ENCODE results near the gene KNOP1. TPM values are rescaled to one million over a fixed set of nuclear protein-coding genes. Genes with fewer than 3 reads are reported as not detected.

KNOP1 gene, protein sequence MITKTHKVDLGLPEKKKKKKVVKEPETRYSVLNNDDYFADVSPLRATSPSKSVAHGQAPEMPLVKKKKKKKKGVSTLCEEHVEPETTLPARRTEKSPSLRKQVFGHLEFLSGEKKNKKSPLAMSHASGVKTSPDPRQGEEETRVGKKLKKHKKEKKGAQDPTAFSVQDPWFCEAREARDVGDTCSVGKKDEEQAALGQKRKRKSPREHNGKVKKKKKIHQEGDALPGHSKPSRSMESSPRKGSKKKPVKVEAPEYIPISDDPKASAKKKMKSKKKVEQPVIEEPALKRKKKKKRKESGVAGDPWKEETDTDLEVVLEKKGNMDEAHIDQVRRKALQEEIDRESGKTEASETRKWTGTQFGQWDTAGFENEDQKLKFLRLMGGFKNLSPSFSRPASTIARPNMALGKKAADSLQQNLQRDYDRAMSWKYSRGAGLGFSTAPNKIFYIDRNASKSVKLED
- 14.4 TPM for total RNA-seq

DNA sequence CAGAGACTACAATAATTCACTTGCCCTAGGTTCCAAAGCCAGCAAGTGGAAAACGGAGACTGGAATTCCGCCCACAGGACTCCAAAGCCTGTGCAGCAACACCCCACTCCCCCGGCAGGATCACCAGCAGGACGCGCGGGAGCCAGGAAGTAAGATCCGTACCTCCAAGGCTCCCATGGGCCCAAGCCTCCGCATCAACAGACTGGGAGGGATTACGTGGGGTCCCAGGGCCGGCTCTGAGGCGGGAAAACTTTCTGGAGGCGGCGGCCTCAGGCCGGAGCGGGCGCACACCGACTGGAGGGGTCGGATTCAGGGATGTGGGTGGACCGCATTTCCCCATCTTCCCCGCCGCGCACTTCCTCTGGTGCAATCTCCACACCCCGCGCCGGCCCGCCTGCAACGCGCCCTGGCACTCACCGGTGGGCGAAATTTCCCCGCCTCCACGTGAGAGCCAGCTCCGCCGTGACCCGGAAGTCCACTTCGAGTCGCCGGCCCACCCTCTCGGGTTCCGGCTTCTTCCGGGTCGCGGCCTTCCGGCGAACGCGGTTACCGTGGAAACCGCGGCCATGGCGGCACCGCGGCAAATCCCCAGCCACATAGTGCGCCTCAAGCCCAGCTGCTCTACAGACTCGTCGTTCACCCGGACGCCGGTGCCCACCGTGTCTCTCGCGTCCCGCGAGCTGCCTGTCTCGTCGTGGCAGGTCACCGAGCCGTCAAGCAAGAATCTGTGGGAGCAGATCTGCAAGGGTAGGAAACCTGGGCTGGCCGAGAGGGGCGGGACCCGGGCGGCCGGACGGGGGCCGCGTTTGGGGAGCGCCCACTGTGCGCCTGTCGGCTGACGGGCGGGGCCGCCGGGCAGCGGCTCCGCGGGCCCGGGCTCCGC lies at the start of gene KNOP1, which contains the start of gene IQCK:
TSS of gene KNOP1 (minus strand) at position 487 of the 883 bp plus-strand sequence. CDS start 3,192 bp downstream, outside the sequence.
TSS of gene IQCK (plus strand) at position 531 of the 883 bp plus-strand sequence. CDS start at position 567, 36 bp downstream.
- DNase-seq, result peak; percentile 95

- no peak for DNase-seq
These were observed 49.5 kb upstream of the KNOP1 start for GRCh38 chr16:19767497-19767896.

- no peak for DNase-seq
These were observed 49.0 kb upstream of the KNOP1 start for GRCh38 chr16:19766988-19767387.

DNA sequence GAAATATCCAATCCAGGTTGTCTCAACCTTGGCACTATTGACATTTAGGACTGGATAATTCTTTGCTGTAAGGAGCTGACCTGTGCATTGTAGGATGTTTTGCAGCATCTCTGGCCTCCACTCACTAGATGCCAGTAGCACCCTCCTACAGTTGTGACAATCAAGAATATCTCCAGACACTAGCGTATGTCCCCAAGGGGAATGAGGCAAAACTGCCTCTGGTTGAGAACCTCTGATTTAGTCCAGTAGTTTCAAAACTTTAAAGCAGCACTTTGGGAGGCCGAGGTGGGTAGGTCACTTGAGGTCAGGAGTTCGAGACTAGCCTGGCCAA lies 48.5 kb upstream of the KNOP1 start:
- DNase-seq, result no peak

- DNase-seq, result no peak
These were observed 48.0 kb upstream of the KNOP1 start for GRCh38 chr16:19765860-19766553.

- DNase-seq, result no peak
These were observed 42.5 kb upstream of the KNOP1 start for GRCh38 chr16:19760356-19761060.

DNA sequence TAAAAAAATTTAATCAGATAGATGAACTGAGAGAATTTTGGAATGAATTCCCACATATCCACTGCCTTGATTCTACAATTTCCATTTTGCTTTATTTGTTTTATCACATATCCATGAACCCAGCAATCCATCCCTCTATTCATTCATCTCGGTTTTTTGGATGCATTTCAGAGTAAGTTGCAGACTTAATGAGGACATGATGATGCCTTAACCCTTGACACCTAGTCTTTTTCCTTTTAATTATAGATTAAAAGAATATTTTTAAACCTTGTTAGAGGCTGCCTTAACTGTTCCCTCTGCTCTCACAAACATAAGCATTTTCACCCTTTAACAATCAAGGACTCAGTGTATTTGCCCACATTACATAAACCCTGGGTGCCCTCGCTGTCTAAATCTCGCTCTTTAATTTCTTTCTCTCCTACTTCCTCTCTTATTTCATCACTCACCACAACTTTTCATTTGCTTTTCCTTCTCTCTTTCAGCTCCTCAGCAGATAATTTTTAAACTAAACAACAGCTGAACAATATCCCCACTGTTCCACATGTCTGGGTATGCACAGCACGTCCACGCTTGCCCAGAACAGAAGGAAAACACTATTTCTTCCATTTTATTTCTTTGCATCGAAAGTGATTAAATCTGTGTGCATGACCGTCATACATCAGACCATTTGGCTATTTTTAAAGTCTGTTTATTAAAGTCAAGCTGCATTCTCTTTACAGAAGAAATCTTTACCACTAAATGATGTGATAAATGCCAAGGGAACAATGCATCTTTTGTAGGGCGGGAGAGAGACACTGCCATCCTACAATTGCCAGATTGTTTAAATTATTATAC lies 40.0 kb upstream of the KNOP1 start:
- DNase-seq, result peak; percentile 58

- no peak for DNase-seq
These were observed 39.0 kb upstream of the KNOP1 start for GRCh38 chr16:19757026-19757425.

DNA sequence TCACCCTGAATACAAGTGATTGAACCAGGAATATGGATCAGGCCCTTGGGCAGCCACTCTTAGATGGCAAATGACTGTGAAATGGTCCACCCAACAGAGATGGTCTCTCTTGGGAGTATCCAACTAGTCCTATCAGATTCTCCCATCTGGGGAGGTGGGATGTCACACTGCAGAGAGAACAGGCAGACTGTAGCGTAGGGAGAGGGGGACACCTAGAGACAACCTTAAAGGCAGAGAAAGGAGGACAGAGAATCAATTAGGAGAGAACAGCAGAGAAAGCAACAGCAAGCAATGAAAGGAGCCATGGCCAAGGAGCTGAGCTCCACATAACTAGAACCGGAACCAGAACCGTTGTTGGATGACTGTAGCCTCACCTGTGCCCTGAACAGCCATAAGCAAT lies 37.2 kb upstream of the KNOP1 start:
- no peak for DNase-seq

DNA sequence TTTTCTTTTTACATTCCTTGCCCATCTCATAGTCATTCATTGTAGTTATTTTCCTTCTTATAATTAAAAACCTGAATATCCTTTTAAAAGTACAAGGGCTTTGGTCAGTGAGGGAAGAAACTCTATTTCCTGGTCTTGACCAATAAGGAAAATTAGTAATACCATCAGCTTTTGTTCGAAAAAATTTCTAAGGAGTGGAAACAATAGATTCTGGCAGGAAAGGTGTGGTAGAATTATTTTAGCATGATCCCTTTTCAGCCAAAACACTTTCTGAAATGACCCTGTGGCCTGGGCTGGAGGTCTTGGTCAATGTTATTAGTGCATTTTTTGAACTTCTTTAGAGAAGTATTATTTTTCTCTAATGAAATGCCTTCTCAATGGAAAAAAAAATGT lies 36.6 kb upstream of the KNOP1 start:
- no peak for DNase-seq

DNA sequence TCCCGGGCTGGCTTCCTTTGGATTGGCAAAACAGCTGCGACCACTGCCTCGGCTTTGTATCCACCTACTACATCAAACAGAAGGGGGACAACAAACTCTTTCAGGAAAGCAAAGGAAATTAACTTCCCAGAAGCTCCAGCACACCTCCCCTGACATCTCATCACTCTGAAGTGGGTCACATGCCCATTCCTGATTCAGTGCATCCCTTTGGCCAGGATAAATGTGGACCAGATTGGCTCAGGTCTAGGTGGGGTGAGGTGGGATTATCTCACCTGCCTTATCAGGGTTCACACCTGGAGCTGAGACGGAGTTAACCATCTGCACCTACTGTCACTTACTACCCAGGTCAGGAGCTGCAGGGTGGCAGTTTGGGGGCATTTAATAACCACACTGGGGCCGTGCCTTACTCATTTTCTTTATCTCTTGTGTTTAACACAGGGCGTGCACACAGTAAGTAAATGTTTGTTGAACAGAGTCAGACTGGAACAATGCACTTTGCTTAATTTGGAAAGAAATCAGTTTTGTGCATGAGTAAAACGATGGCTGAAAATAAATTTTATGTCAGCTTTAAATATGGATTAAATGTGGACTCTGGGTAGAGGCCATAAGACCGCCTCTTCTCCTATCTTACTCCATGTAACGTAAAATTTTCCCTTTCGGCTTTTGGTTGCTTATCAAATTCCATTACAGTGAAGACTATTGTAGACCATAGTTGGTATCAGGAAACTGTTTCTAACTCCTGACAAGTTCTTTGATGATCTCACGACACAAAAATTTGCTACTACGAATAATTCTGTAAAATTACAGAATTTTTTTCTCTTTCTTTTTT lies 36.0 kb upstream of the KNOP1 start:
- no peak for DNase-seq

DNA sequence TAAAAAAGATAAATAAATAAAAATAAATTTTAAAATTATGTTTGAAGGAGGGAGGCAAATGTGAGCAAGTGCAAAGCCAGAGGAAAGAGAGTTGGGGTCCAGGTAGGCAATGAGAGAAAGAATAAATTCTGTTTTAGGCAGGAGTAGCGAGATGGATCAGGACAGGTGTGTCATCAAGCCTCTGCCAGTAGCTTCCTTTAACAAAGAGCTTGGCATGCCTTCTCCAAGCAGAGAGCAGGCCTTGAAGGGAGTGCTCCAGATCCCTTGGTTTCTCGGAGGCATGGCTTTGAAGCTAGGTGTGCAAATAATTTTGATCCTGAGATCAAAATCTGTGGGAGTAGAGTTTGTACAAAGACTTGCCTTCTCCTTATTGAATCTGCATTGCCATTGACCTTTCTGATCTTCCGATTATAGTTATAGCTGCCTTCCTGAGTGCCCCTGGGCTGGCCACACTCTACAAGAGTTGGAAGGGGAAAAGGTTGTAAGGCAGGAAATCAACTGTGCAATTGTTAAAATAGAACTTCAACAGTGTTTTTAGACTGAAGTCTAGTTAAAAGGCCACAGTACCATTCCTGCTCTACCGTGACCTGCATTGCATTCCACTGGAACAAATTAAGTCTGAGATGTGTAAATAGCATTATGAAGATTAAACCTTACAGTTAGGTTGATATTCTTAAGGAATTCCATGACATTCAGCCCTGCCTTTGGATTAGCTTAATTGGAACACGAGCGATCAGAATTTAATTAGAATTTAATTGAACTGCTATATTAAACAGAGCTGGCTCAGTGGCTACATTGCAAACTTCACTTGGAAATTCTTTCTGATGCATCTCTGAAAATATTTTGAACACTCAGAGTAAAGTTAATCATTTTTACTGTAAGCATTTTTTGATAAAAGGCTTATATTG lies 33.7 kb upstream of the KNOP1 start:
- DNase-seq, result peak; percentile 27

DNA sequence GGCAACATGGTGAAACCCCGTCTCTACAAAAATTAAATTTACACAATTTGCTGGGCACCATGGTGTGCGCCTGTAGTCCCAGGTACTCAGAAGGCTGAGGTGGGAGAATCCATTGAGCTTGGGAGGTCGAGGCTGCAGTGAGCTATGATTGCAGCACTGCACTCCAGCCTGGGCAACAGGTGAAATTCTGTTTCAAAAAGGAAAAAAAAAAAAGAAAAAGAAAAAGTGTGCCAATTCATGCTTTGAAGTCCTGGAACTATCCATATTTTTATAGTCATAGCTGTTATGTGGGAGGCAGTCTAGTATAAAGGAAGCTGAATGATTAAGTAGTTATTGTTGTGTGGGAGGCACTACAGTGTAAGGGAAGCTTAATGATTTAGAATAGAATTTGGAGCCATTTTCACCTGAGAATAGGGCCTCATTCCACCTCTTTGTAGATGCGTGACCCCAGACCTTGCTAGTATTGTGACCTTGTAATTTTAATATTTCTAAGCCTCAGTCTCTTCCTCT lies 31.6 kb upstream of the KNOP1 start:
- DNase-seq, result no peak

GRCh38 chr16:19748389-19749168 lies 30.6 kb upstream of the KNOP1 start:
- DNase-seq, result peak; percentile 47

DNA sequence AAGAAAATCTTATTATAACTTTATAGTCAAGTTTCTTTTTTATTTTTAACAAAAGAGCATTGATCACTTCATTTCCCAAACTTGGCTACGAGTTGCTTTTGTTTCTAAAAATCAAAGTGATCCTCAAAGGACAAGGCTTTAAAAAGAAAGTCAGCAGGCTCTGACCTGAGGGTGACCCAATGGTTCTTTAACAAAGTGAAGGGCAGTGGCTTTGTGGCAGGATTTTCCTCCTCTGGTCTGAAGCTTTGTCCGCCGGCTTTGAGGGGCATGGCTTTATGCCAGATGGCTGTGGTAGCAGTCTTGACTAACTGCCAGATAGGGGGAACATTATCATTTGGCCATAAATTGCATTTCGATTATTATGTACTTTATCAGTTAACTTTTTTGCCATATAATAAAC lies 28.5 kb upstream of the KNOP1 start:
- DNase-seq, result peak; percentile 9

- DNase-seq, result no peak
These were observed 27.4 kb upstream of the KNOP1 start for GRCh38 chr16:19745286-19746010.

DNA sequence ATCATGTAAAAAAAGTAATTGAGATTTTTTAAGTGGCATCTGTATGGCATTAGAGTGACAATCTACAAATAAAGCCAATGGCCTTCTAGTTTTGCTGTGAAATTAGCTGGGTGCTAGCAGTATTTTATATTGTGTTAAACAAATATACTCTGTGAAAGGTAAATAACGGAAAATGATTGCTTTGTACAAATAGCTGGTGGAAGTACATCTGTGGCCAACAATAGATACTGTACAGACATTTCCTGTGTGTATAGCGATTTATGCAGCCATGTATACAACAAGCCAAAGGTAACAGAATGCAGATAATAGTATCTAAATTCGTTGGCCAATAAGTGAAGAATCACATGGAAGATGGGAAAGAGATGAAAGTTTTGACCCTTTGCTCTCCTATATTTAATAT lies 26.6 kb upstream of the KNOP1 start:
- no peak for DNase-seq

All from tongue (tissue), 2 donors.